Epidermal melanocyte (primary cell): ENCODE results near the gene ADARB2.
"Not testable (repeated sequence)": the region's sequence is repeated elsewhere in the genome, so short reads cannot be mapped to it uniquely, and the experiment has no call there.

Experiments used
- DNase-seq: peaks from one replicate; pipeline ENCODE4 v3.0.0; 2011; ENCODE audit warnings: low spot score; ENCODE audit not compliant: insufficient read length

ADARB2 gene

DNA sequence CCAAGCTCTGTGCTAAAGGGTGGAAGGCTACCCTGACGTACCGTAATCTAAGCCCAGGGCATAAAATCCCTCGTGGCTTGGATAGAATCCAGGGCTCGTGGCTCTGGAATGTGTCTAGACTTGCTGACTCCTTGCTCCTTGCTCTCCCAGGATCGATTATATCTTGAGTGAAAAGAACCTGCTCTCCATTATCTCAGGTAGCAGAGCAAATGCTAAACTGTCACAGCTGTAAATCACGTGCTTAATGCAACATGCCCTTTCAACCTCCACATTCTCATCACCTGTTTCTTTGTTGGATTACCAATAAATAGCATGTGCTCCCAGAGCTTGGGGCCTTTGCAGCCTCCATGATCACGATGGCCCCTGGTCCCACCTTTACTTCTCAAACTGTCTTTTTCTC is 323.0 kb downstream of the ADARB2 start:
- not testable (repeated sequence) for DNase-seq

DNA sequence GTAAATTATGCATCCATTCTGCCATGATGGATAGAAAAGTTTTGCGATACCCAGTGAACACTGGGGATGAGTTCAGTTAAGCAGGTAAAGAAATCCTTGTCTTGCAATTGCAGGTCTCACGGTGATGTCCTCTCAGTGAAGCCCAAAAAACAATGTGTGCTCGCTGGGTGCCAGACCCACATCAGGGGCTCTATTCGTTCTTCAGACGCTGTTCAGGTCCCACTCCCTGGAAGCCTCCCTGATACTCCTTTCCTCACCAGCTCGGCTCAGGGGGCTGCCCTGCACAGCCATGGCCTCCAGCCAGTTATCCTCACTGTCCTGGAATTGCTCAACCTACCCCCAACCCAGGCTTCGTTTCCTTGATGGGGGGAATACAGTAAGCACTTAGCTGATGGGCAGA is 323.5 kb downstream of the ADARB2 start:
- DNase-seq: no peak

DNA sequence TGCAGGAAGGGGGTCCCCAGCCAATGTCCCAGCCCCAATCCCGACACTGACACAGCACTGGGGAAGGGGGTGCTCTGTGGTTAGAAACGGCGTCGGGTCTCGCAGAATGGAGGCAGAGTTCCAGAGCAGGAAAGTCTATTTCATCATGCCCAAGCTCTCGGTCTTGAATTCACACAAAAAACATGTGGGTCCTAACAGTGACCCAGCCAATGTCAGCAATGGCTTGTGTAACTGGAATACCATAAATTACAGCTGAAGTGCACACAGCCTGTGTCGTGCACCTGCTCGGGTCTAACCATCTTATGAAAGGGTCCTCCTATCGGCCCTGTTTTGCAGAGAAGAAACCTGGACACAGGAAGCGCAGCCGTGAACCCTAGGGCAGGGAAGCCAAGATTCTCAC is 324.1 kb downstream of the ADARB2 start:
- DNase-seq: no peak

DNA sequence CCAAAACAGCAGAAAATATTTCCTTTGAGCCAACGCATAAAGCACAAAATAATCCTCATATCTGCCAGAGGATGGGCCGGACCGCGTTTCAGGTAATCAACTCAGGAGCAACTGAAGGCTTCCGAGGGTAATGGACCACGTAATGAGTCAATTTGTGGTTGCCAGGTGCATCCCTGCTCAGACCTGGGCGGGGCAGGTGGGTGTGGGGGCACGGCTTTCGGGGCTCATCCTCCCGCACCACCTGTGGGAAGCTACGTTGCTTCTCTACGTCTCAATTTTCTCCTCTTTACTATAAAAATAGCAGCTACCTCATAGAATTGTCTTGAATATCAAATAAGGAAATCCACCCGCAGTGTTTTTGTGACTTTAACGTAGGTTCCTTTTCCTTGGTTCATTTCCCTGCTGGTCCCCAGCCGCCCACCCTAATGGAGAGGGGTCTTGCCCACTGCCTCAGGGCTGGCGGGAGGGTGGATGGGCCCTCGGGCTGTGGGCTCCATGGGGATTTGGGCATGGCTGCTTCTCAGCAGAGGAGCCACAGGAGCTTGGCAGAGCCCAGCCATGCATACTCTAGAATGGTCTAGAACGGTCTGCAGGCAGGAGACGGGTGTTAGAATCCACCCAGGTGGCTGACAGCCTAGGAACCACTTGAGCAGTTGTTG is 324.7 kb downstream of the ADARB2 start:
- no peak for DNase-seq

DNA sequence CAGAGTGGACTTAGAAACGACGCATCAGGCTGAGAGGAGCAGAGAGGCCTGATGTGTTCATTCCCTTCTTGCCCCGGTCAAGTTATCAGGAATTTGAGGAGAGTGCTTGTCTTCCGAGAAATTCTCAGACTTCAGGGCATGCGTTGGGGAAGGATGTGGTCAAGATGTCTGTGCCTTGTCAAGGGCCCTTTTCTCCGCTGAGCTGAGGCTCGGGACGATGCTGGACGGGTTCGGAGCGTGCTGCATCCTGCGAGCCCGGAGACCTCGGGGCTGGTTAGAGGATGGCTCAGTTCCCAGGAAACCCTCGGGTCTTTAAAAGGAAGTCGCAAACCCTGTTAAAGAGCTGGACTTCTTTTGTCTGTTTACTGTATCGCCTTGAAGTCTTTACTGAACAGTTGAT is 325.4 kb downstream of the ADARB2 start:
- peak; percentile 42 for DNase-seq

DNA sequence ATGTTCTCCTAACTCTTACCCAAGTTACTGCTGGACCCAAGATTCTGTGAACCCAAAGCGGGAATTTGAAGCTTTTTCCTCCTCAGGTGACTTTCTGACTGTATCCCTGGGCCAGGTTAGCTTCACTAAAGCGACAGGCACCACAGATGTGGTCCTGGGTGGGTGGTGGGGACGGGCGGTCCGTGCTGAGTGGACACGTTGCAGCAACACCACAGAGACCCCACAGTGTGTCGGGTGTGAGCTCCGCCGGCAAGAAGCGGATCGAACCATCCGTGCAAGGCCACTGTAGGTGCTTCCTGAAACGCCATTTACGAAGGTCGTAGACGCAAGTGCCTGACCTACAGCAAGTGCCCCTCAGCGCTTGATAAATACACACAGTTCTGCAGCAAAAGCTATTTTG is 325.9 kb downstream of the ADARB2 start:
- DNase-seq: no peak

DNA sequence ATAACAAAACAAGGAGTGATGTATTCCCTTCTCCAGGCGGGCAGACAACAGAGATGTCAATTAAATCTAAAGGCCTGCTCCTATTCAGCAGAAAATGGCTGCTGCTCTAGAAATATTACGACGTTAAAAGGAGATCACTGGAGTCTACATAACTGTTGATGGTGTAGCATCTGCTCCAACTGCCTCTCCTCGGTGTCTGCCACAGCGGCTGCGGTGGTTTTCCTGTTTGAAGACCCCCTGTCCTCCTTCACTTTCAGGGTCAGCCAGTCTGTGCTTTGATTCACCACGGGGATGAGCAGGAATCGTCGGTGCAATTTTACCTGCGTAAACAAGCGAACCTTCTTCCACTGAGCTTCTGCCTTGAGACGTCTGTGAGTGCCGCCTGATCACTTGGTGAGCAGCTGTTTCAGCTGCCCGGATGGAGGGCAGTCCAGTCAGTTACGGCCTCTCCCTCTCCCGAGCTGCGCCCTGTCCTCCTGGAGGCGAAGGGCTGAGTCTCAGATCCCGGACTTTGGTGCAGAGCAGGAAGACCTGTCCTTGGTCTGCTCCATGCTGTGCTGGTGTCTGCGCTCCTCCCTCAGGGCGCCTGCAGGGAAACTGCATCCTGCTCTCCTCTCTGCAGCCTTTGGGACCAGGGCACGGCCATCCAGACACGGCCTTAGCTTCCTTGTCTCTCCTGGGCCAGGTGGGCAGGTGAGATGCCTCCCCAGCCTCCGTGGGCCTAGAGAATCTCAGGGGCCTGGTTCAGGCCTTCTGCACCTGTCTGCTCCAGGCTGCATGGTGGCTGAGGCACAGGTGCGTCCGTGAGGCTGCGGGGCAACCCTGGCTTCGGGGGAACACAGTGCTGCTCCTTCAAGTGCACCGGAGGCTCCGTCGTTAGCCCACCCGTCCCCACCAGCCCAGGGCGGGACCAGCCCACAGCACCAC is 326.6 kb downstream of the ADARB2 start:
- DNase-seq: no peak

DNA sequence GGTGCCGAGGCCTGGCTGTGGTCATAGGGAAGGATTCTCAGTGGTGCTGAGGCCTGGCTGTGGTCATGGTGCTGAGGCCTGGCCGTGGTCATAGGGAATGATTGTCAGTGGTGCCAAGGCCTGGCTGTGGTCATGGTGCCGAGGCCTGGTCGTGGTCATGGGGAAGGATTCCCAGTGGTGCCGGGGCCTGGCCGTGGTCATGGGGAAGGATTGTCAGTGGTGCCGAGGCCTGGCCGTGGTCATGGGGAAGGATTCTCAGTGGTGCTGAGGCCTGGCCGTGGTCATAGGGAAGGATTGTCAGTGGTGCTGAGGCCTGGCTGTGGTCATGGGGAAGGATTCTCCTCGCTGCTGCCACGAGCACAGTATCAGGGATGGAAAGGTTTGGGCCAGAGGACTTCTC is 327.3 kb downstream of the ADARB2 start:
- no peak for DNase-seq

DNA sequence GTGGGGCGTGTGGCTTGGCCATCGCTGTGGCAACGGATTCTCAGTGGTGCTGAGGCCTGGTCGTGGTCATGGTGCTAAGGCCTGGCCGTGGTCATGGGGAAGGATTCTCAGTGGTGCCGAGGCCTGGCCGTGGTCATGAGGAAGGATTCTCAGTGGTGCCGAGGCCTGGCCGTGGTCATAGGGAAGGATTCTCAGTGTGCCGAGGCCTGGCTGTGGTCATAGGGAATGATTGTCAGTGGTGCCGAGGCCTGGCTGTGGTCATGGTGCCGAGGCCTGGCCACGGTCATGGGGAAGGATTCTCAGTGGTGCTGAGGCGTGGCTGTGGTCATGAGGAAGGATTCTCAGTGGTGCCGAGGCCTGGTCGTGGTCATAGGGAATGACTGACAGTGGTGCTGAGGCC is 327.9 kb downstream of the ADARB2 start:
- DNase-seq: no peak

DNA sequence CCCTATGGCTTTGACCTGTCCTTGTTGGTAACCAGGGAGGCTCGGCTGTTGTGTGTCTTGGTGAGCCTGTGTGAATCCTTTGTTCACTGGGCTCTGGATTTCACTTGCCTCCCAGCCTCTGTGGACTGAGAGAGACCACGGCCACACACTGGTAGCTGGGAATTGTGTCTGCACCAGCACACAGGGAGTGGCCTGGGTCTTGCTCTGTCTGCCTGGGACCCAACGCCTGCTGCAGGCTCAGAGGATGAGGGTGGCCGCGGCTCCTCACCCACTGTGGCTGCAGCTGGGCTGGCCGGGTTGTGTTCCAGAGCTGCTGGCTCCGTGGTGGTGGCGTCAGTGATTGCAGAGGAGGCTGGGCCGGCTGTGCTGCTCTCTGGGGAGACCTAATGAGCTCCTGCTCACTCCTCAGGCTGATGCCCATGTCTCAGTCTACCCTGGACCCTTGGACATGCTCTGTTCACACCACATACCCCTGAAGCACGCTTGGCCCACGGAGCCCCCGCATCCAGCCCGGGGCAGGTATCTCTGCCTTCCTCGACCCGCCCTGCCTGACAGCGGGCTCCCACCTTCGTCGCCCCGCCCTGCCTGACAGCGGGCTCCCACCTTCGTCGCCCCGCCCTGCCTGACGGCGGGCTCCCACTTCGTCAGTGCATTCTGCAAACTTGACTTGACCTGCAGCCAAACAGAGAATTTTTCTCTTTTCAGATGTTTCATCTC is 328.5 kb downstream of the ADARB2 start:
- DNase-seq: no peak

DNA sequence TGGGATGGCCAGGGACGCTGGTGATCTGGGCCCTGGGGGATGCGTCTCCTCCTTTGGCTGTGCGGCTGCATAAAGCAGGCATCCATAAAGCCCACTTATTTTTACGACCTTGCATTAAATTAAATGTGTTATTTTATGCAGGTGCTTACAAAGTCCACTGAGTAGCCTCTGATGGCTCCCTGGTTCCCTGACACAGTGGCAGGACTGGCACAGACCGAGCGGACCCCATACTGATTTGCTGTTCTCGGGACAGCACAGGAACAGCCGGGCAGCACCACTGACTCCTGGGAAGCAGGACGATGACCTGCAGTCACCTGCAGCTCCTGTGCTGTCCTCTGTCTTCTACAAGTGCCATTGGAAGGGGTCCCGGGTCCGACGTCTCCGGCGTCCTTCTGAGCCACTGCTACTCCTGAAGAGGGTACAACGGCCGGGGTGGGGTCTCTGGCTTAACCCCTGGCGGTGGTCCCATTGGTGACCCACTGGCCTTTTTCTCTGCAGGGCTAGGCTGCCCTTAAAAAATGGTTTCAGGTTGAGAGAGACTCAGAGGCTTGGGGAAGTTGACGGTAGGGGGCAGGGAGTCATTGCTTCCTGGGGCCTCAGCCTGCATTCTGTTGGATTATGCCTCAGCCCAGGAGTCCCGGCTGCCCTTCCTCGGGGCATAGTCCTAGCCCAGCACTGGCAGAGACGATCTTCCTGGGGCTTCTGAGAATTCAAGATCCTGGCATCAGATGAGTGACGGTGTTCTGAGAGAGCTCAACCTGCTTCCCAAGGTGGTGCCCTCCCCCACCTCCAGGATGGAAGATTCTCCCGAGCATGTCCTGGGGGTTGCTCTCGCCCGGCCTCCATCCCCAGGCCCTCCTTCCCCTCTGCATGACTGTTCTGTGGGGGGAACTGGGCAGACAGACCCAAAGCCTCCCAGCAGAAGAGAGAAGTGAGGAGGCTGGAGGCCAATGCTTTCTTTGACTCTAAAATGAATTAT is 330.1 kb downstream of the ADARB2 start:
- no peak for DNase-seq

DNA sequence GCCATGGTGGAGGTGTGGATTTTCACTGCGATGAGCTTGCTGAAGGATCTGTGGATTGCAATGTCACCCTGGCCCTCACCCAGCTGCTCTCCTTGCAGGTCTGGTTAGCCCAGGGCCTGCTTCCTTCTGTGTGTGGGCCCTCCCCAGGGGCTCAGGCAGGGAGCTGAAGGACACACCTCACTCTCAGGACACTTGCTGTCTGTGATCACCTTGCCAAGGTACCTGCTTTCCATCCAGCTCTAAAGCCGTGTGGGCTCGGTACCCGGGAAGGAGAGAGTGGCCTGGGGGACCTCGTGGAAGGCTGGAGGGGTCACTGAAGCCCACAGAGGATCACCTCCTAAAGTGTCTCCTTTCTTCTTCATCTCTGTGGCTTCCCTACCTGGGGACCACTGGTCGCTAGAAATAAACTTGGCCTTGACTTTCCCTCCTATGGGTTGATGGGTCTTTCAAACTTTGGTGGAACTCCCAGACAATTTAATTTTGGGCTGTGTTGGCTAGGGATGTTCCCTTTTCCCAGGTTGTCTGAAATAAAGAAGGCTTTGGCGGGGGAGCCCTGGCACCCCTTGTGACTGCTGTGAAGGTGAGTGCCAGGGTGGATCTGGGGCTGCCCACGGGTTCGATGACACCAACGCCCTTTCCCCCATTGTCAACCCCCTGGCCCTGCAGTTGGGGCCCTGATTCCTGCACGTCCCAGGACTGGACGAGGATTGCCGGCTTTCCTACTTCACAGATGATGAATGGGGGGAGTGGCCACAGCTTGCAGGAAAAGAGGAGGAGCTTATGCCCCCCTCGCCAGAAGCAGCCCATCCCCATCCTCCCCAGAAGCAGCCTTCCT is 331.0 kb downstream of the ADARB2 start:
- DNase-seq: no peak

DNA sequence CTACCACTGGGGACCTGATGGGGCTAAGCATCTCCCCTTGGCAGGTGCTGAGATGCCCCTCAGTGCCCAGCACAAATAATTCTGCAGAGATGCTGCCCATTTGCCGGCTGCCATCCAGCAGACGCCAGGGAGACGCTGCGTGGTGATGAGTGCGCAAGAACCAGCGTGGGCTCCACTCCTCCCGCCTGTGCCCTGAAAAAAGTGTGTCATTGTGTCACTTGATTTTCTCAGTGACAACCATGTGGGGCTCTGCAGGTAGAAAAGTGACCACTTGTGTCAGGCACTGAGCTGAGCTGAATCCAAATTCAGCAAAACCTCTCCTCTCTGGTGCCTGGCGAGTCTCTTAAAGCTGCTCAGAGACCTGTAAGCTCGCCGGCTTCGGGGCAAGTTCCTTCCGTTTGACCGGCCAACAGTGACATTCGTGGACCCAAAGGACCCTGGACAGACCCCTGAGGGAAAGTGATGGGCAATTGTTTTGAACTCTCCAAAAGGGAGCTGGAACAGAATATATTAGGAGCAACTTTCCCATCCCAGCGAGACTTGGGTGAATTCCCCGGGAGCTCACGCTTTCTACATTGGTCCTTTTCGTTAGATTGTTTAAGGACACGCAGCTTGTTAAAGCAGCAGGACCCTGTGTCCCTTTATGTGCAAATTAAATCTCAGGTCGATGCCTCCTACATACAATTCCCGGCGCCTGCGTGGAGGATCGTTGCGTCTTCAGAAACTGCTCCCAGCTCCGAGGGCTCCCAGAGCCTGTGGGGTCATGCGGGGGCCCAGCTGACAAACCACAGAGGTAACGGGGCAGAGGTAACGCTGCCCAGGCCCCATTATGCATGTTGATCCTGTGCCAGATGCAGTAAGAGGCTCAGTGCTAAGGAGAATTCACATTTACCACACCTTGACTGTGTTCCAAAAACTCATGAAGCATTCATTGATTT is 332.7 kb downstream of the ADARB2 start:
- no peak for DNase-seq

DNA sequence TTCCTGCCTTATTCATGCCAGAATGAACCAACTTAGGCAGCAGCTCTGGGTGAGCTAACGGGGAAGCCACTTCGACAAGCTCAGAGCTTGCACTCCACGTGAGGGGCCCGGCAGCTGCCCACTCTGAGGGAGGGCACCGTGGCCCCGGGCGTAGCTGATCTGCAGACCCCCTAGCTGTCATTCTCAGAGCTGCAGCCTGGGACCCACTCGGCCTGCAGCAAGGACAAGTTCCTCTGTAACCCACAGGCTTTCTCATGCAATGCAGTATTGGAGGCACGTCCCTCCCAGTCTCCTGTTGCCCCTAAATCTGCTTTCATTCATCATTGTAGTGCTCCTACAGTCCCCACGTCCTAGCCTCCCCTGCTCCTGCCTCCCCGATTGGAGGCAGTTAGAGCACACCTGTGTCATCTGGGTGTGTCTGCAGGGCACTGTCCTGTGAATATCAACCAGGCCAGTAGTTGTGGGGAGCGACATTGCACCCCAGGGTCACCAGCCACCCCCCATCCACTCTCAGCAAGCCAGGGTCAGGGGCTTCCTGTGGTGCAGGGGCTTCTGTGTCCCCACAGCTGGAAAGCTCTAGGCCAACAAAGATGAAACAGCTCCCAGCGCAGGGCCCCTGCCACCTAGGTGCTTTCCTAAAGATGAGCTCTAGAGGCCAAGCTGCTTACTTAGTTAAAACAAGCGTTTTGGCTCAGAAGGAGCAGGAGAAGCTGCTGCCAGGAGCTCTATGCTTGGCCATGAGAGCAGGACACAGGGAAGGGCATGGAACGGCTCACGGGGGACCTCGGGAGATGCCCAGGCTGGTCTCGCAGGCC is 333.6 kb downstream of the ADARB2 start:
- no peak for DNase-seq

DNA sequence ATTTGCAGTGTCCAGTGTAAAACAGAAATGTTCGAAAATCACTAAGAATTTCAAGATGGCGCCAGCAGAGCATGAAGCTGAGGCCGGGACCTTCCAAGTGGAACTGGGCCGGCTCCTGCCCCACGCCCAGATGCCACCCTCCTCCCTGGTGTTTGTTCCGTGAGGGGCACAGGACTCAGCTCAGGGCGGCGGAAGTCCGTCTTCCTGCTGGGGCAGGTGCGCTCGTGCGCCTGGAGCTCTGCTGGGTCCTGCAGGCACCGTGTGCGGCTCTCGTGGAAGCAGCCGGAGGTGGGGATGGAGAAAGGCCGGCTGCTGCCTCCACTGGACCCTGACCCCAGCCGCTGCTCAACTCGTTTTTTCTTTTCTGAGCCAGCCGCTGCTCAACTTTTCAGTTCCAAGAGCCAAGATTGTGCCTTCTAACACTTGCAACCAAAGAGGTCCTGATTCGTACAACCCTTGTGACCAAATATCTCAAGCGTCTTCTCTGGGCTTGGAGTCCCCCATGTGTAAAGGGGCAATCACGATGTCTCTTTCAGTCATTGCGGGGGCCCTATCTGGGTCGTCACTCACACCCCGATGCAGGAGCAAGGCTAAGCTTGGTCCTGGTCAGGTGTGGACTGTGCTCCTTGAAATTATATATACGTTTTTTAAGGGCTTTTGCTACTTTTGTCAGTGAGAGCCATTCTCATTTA is 334.4 kb downstream of the ADARB2 start:
- DNase-seq: no peak

DNA sequence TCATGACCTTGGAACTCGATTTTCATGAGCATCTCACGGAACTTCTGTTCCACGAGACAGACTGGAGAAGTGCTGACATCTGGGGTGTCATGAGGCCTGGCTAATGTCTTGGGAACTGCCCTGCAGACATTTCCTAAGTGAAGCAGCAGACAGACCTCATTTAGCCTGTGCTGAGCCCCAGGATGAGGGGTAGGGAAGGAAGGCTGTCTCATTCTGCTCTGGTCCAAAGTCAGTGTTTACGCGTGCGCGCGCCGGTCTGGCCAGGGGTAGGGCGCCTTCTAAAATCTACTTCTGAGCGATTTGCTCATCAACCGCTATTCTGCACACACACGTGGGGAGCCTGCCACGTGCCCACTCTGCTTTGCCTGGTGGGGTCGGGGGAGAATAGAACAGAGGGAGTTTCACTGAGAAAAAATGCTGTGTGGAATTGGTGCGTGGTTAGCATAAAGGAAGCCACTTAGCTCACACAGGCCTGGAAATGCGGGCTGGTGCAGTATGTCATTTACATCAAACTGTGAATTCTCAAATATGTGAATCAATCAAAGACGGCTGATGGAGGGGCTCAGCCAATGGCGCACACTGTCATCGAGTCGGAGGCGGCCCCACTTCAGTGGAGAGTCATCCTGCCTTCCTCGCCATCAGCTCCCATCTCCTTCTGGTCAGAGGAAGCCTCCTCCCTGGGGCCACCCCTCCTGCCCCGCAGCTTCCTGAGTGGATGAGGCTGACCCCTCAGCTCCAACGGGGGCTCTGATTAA is 335.1 kb downstream of the ADARB2 start:
- no peak for DNase-seq
